GM20000 (cell line): ENCODE results near the gene PSD4.

Experiments used
- DNase-seq: peaks from one replicate; pipeline ENCODE4 v3.0.0; 2012; ENCODE audit warnings: low spot score
- TF ChIP-seq, protein P1 (sequence below): IDR thresholded peaks from 2 replicates; pipeline ENCODE4 v1.5.1; 2012; ENCODE audit warnings: mild to moderate bottlenecking, control low read depth; ENCODE audit errors: extremely low read depth, missing control alignments

PSD4 gene

DNA sequence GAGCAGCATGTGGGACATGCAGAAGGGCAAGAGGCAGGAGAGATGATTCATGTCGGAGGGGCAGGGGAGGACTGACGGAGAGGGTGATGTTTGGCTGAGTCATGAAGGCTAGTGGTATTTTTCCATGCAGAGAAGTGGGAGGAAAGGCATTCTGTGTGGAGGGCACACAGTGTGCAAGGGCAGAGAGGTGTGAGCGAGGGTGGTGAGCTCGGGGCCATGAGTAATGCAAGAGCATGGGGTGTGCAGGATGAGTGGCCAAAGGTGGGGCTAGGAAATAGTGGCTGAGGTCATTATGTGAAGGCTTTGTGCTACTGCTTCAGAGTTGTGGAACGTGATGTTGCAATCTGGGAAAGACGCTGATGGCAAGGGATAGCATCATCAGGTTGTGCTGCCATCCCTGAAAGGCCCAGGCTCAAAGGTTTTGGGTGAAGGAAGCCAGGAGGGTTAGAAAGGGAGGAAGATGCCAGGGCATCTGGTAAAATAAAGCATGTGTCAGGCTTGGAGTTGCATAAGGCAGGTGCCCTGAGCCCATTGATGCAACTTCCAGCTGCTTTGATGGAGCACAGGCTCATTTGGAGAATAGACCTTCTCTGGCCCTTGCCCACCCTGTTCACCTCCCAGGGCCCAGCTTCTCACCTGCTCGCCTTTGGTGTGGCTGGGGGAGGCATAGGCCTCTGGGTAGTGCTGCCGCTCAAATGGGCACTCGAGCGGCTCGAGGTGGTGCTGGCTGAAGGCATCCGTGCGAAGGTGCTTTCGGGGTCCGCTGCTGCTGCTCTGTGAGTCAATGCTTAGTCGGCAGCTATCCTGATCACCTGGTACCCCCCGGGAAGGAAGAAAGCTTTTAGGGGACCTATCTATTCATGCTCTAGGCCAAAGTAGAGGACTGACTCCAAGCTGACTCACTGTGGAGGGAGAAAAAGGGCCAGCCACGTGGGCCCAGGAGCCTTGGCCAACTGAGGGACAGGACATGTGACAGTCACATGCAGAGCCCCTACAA is 67.4 kb downstream of the PSD4 start:
- no peak for DNase-seq
- TF ChIP-seq, protein P1, sequence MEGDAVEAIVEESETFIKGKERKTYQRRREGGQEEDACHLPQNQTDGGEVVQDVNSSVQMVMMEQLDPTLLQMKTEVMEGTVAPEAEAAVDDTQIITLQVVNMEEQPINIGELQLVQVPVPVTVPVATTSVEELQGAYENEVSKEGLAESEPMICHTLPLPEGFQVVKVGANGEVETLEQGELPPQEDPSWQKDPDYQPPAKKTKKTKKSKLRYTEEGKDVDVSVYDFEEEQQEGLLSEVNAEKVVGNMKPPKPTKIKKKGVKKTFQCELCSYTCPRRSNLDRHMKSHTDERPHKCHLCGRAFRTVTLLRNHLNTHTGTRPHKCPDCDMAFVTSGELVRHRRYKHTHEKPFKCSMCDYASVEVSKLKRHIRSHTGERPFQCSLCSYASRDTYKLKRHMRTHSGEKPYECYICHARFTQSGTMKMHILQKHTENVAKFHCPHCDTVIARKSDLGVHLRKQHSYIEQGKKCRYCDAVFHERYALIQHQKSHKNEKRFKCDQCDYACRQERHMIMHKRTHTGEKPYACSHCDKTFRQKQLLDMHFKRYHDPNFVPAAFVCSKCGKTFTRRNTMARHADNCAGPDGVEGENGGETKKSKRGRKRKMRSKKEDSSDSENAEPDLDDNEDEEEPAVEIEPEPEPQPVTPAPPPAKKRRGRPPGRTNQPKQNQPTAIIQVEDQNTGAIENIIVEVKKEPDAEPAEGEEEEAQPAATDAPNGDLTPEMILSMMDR = no peak

DNA sequence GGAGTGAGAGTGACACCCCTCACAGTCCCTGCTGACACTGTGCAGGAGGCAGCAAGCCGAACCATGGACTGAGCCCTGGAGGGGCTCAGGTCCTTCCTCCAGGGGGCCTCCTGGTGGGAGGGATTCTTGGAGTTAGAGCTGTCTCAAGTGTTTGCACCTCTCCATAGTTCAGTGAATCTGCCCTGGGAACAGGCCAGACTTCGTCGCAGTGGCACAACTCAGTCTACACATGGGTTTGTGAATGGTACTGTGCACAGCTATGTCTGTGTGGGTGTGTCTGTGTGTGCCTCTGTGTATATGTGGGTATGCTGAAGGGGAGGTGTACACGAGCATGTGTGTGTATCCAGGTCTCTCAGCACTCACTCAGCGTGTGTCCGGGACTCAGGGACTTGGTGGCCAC is 68.6 kb downstream of the PSD4 start:
- DNase-seq = no peak
- TF ChIP-seq, protein P1 = no peak

DNA sequence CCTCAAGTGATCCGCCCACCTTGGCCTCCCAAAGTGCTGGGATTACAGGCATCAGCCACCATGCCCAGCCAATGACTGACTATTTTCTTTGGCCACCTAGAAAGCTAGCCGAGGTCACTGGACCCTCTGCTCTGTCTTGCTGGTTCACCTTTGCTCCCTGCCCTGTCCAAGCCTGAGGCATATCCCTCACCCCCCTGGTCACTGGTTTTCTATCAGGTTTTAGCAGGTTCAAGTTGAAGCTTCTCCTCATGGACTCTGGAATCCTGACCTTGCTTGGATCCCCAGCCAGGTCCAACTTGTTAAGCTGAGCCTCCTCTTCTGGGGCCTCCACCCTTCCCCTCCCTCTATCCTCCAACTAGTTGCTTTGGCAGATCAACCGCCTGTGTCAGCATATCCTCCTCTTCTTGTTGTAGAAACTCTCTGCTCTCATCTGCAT is 71.5 kb downstream of the PSD4 start:
- DNase-seq = no peak
- TF ChIP-seq, protein P1 = no peak

DNA sequence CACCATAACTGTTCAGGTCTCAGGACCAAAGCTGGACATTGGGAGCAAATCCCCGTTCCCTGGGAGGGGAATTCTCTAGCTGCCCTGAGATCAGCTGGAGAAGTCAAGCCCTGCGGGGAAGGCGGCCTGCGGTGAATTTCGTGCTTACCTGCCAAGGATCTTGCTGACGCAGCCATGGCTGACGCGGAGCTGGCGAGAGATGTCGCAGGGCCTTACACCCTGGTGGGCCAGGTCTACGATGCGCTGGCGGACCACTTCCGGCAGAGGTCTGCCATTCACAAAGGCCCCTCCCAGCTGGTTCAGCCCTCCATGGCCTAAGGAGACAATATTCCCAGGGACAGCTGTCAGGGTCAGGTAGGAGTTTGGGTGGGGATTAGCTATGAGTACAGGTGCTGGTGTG is 72.8 kb downstream of the PSD4 start:
- DNase-seq = no peak
- TF ChIP-seq, protein P1 = no peak

DNA sequence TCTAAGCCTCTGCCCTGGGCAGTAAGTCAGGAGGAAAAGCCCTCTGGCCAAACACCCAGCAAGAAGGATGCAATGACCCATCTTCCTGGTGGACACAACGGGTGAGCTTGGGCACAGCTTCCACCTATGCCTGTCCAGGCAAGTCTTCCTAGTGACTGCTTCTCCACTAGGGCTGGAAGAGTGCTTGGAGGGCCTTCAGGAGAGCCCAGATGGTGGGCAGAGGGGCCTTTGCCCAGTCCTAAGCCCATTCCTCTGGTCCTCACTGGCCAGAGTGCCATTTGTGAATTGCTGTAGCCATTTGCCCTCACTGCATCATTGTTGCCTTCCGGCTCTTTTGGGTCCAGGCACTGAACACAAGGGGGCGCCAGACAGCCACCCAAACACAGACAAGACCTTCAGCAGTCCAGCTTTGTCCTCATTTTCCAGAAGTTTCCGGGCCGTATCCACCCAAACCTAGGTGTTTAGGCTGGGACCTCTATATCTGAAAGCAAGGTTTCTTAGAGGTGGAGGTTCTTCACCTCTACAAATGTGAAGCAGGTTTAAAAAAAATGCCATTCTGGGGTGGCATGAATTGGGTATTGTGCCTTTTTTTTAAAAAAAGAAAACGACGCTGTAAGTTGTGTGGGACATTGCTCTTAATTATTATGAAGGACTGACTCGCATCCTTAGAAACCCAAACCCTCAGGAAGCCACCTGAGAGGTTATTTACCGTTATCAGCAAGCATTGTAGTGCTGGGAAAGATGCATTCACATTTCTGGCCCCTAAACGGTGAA is 75.4 kb downstream of the PSD4 start:
- peak; percentile 84 for DNase-seq

DNA sequence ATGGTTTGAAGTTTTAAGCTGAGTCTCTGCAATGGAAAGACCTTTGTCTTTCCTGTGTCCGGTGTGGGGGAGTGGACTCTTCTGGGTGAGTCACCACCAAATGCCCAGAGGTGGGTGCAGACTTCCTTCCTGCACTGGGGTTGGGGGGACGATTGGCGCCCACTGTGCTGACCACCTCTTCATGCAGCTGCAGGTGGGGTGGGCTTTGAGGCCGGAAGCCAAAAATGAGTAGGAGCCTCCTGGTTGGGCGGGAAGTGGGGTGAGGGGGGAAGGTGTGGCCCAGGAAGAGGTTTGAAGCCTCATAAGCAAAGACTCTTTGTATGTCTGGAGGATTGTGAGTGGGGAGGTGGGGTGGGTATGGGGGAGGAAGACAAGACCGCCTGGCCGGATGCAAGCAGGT is 77.3 kb downstream of the PSD4 start:
- TF ChIP-seq, protein P1 = no peak
- peak; percentile 33 for DNase-seq

More for the DNA sequence above, 75.4 kb downstream of the PSD4 start:
- TF ChIP-seq, protein P1 = peak; percentile 90
